Hippocampal formation (tissue), 2 donors: Measurements from ENCODE around the gene GRAMD1B.
"Not testable (repeated sequence)": the region's sequence is repeated elsewhere in the genome, so short reads cannot be mapped to it uniquely, and the experiment has no call there.

Experiments used
- DNase-seq, 2 donors: peaks; one replicate each; lab custom pipeline; 2025; lab: John Stamatoyannopoulos, UW

GRAMD1B gene

DNA sequence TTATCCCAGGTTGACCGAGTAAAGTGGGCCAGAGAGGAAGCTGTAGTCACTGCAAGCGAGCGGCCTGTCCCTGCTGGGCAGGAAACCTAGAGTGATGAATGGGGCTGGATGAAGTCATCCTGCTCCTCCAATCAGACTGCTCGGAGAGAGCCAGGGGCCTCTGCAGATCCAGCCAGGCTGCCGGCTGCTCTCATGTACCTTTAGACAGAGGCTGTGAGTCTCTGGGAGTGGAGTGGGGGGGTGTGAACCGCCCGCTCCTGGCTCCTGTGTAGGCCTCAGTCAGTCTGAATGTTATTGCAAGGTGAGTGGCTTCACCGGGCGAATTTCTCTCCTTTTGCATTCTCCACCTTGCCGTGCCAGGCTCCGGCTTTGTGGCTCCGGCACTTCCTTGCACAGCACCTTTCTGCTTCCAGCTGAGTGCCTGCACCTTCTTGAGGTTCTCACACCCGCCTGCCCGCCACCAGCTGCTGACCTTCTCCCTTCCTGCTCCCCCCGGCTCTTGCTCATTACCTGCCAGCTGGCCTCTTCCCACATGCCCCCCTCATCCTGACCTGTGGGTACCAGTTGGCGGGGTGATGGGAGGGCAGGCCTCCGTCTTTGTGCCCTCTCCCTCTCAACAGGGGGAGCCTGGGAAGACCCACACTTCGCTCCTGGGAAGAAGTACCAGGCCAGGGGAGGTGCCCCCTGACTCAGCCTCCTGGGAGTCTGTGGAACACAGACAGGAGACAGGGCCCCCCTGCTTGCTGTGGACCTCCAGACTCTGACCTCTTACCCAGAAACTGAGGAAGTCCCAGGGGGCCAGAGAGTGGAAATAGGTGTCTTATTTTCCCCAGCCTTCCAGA, 79.9 kb downstream of the GRAMD1B start:
- peak; percentile 32 to 71 for DNase-seq

DNA sequence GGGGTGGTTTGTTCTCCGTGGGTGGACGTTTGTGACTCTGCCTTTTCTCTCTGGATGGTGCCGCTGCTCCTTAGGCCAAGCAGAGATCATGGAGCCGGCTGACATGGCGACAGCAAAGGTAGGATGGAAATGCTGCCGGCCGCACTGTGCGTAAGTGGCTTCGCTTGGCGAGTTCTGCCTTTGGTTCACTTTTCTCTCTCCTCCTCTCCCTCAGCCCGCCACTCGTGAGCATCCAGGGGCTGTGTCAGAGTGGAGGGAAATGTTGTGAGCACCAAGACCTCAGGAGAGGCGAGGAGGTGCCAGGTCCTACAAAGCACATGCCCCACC, 80.5 kb downstream of the GRAMD1B start:
- DNase-seq: no peak

DNA sequence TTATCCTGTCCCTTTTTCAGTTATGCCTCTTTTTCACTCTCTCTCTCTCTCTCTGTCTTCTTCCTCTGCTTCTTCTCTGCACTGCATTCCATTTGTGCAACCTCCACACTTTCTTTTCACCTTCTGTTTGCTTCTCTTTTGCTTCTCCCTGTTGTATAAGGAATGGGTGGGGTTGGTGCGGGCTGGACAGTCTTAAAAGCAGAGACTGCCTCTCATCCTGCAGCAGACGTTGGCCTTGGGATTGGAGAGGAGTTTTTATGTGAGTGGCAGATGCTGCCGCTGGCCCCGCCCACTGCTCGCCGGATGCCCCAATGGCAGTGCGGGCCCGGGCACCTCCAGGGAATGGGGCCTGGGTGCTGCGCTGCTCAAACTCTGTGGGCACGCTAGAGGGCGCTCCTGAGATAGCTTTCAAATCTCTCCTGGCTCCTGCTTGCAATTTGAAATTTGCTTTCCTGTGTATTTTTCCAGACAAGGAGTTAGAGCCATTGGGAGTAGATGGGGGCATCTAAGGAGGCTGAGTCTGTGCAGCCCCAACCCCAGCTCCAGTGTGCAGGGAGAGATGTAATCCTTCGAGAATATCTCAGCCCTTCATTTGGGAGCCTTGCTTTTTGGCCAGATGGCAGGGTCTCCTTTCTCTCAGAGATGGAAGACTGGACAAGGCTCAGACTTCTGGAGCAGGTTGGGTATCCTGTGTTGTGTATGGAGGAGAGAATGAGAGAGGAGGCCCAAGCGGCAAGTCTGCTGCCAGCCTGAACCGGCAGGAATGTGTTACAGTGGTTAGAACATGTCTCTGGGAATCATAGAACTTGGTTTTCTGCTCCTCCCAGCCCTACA, 81.2 kb downstream of the GRAMD1B start:
- peak; percentile 87 to 94 for DNase-seq

GRCh38 chr11:123513309-123513708, 83.2 kb downstream of the GRAMD1B start:
- not testable (repeated sequence) for DNase-seq

DNA sequence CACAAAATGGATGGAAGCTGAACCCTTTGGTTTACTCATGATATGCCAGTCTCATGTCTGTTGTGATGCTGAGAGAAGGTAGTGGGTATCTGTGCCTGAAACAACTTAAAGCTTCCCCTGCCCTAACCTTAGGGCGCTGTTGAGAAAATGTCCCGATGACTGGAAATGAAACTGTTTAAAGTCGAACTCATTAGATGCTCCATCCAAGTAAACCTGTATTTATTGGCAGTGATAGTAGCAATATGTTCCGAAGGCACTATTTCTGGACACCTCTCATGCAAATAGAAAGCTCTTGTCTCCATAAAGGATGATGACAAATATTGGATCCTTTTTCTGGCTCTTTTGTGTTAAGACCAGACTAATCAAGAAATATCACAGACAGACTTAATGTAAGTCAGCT, 86.2 kb downstream of the GRAMD1B start:
- no peak for DNase-seq

DNA sequence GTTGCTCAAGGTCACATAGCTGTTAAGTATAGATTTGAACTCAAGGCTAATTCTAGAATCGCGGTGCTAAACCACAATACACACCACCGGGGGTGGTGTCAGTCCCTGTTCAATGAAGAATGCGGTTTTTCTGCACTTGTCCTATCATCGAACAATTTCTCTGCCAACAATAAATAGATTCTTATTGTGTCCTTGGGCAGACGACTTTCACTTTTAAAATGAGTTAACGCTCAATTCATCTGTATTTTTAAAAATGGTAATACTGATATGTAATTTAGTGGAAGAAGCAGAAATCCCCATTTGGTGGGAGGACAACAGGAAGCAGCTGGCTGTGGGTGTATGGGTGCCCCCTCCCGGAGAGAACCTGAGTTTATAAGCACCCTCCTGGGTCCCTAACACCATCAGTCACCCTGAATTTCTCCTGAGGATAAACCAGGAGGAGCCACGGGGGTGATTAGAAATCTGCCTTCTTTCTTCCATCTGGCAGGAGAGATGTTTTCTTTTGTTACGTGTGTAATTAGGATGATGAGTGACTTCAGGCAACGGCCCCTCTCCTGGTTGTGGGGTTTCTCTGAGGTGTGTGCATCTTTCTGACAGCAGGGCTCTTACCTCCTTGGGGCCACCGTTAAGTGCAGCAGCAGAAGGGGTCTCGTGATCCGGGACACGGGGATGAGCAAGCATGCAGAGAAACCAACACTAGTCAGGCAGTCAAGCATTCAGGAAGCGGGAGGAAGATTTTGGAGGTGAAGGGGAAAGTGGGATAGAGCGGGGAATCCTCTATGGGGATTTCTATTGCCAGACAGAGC, 87.7 kb downstream of the GRAMD1B start:
- no peak for DNase-seq

GRCh38 chr11:123518496-123519054, 88.5 kb downstream of the GRAMD1B start:
- DNase-seq: no peak

- peak in 1 of 2 donors; percentile 47 for DNase-seq
These were observed 89.2 kb downstream of the GRAMD1B start for GRCh38 chr11:123519055-123519796.

GRCh38 chr11:123519797-123520193, 89.7 kb downstream of the GRAMD1B start:
- DNase-seq: no peak

DNA sequence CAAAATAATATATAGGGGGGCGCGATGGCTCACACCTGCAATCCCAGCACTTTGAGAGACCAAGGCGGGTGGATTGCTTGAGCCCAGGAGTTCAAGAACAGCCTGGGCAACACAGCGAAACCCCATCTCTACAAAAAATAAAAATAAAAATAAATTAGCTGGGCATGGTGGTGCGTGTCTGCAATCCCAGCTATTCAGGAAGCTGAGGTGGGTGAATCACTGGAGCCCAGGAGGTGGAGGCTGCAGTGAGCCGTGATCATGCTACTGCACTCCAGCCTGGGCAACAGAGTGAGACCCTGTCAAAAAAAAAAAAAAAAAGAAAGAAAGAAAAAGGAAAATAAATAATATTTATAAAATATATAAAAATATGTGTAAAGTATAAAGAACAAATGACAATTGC, 90.4 kb downstream of the GRAMD1B start:
- not testable (repeated sequence) for DNase-seq

DNA sequence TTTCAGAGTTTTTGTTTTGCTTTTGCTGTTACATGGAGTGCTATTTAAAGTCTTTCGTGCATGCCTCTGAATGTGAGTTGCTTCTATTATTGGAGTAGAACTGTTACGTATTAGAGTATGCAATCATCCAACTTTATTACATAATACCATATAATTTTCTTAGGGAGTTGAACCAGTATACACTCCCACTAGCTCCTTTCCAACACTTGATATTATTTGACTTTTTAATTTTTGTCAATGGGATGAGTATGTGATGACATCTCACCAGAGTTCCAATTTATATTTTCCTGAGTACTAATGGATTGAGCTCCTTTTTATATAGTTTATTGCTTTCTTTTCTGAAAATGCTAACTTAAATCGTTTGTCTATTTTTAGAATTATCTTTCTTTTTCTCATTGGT, 90.9 kb downstream of the GRAMD1B start:
- no peak for DNase-seq

DNA sequence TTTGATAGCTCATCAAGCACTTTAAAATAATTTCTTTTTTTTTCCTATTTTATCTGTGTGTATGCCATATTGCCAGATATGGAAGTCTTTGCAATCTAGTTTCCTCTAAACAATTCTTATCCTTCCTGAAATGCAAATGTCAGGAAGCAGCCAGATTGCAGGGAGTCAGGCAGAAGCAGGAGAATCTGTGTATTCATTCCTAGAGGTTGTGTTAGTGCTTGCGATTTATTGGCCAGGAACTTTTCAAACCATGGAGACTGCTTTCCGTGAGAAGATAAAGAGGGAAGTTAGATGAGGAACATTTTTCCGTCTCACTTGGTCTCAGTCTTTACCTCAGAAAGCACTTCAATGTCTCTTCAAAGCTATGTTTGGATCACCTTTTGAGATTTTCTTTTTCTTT, 91.9 kb downstream of the GRAMD1B start:
- DNase-seq: no peak

DNA sequence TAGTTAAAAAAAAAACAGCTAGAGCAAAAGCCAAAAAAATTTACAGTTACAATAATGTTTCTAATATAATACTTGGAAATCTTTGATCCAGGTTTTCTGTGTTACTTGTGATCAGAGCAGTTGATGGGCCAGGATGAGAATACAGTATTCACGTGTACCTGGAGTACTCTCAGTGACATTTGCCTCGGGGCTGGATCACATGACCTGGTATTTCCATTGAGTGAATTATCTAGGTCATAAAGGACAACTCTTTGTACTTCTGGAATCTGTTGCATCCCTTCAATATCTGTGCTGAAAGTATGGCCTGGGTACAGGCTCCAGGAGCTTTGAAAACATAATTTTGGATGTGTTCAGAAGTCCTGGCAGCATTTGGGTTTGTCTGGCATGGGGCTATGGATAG, 93.5 kb downstream of the GRAMD1B start:
- no peak for DNase-seq

DNA sequence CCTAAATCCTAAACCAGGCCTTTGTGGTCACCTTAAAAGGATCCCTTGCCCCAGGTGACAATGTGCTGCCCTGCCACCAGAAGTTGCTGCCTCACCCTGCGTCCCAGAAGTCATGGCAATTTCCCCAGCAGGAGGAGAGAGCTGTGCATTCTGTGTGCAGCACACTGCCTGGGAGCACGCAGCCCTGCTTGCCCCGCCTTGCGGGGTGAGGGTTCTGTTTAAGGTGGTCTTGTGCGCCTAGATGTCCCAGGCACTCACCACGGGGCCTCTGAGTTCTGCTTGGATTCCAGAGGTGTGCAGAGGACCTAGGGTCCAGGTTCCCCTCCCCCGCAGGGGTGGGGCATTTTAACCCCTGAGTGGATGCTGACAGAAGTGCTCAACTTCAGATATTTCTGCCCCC, 95.0 kb downstream of the GRAMD1B start:
- no peak for DNase-seq

DNA sequence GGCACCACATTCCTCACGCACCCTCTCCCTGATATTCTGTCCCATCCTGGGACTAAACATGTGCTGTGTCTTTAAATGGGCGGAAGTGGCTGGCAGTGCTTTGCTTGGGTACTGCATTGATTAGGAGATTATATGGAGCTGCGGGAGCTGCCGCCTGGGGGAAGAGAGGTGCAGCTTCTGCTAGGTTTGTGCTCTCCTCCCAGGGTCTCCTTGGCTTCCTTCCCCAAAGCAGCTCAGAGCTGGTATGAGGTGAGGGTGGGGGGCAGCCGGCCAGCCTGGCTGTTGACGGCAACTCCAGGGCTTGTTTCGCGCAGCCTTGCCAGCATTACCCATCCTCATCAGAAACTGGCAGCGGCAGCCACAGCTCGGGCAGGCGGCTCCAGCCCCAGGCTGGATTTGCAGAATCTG, 95.4 kb downstream of the GRAMD1B start:
- DNase-seq: peak in 1 of 2 donors; percentile 33

- DNase-seq: no peak
These were observed 96.1 kb downstream of the GRAMD1B start for GRCh38 chr11:123526027-123526805.

- DNase-seq: no peak
These were observed 96.8 kb downstream of the GRAMD1B start for GRCh38 chr11:123526918-123527317.

GRCh38 chr11:123527526-123527925, 97.5 kb downstream of the GRAMD1B start:
- DNase-seq: no peak

DNA sequence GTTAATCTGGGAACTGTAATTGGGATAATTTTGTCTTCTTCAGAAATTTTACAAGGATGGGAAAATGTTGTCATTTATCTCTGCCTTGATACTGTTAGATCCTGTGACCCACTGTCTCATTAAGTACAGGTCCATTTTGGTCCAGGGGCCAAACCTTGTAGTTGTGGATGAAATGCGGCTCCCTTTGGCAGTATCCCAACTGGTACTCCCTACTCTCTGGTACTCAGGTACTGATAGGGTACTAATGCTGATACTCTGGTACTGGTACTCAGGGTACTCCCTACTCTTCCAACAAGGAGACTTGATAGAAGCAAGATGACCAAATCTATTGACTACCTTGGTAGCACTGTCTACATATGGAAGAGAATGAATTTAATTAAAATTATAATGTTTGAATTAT, 97.9 kb downstream of the GRAMD1B start:
- DNase-seq: no peak

DNA sequence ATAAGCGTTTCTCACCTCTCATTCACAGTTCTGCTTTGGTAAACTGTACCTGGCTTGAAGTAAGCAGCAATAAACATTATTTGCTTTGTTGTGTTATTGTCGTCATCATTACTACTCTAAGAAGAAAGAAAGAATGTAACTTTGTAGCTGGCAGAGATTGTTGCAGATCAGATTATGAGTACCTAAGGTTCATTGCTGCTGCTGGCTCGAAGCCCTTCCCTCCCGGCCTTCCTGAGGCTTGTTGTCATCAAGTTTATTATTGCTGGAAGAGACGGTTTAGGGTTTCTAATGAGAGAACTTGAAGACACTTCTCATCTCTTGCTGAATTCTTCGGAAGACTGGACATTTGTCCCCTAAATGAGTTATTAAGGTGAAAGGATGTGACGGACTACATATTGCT, 101.3 kb downstream of the GRAMD1B start:
- DNase-seq: no peak

DNA sequence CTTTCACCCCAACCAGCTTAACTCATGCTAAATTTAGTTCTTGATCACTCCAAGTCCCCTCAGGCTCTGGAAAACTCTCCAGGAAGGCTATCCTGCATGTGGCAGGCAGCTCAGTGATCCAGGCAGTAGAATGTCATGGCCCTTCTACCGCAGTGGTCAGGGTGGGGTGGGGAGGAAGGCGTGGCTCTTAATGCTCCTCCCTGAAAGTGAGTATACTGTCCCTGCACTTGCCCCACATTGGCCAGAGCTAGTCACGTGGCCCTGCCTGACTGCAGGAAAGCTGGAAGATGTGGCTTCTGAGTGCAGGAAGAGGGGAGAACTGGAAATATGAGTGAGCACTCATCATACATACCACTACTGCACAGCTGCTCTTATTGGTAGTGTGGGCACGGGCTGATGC, 102.1 kb downstream of the GRAMD1B start:
- no peak for DNase-seq
